Fibroblast of upper back skin (primary cell): ENCODE results near the gene CCNQ.

Experiments
- DNase-seq: peaks from one replicate; pipeline ENCODE4 v3.0.0-alpha.2; 2013

The CCNQ gene

GRCh38 chrX:153637121-153638040 is 38.4 kb upstream of the CCNQ start:
- DNase-seq, result no peak

- no peak for DNase-seq
Observed at GRCh38 chrX:153636716-153637115, 37.8 kb upstream of the CCNQ start.

GRCh38 chrX:153635788-153636668 is 37.1 kb upstream of the CCNQ start:
- DNase-seq, result no peak

GRCh38 chrX:153635388-153635787 is 36.4 kb upstream of the CCNQ start:
- DNase-seq, result no peak

GRCh38 chrX:153634832-153635231 is 35.9 kb upstream of the CCNQ start:
- DNase-seq, result no peak

GRCh38 chrX:153634236-153634635 is 35.3 kb upstream of the CCNQ start:
- no peak for DNase-seq

- DNase-seq, result no peak
Observed at GRCh38 chrX:153633607-153634180, 34.8 kb upstream of the CCNQ start.

GRCh38 chrX:153633048-153633447 is 34.1 kb upstream of the CCNQ start:
- DNase-seq, result no peak

GRCh38 chrX:153632595-153632946 is 33.6 kb upstream of the CCNQ start:
- DNase-seq, result no peak

- DNase-seq, result no peak
Observed at GRCh38 chrX:153631907-153632594, 33.1 kb upstream of the CCNQ start.

GRCh38 chrX:153631346-153631745 is 32.4 kb upstream of the CCNQ start:
- no peak for DNase-seq

GRCh38 chrX:153628665-153629064 is 29.7 kb upstream of the CCNQ start:
- DNase-seq, result no peak

- no peak for DNase-seq
Observed at GRCh38 chrX:153628129-153628528, 29.2 kb upstream of the CCNQ start.

- DNase-seq, result no peak
Observed at GRCh38 chrX:153627675-153628111, 28.8 kb upstream of the CCNQ start.

- no peak for DNase-seq
Observed at GRCh38 chrX:153626863-153627674, 28.1 kb upstream of the CCNQ start.

GRCh38 chrX:153626025-153626633 is 27.2 kb upstream of the CCNQ start:
- DNase-seq, result no peak

- DNase-seq, result no peak
Observed at GRCh38 chrX:153625271-153626024, 26.5 kb upstream of the CCNQ start.

GRCh38 chrX:153624196-153625091 is 25.5 kb upstream of the CCNQ start:
- no peak for DNase-seq

GRCh38 chrX:153623310-153624029 is 24.5 kb upstream of the CCNQ start:
- no peak for DNase-seq
